ENCODE results near the gene CNPY2. TPM values are rescaled to one million over a fixed set of nuclear protein-coding genes. Genes with fewer than 3 reads are reported as not detected.

Gene CNPY2
- total and polyA plus RNA-seq, 2 of the 13 experiments (the other 11 are each of a cell fraction or from before 2014, with no cell fraction given) = 285 to 356 TPM

- TF ChIP-seq ZFP41 (CRISPR knock-in tag; IDR thresholded peaks at IDR 0.05; ENCODE audit: borderline replicate concordance) (no peak), ETV6 (CRISPR knock-in tag; conservative IDR thresholded peaks at IDR 0.05) (no peak), BRD4 (CRISPR knock-in tag; IDR thresholded peaks at IDR 0.05) (peak; percentile 89), TAF15 (IDR thresholded peaks at IDR 0.05; ENCODE audit: low read depth, low read length, poor library complexity, severe bottlenecking) (no peak), SIN3B (IDR thresholded peaks at IDR 0.05; ENCODE audit: low read length) (peak; percentile 21), BCLAF1 (IDR thresholded peaks at IDR 0.05) (no peak), ZNF781 (CRISPR knock-in tag; IDR thresholded peaks at IDR 0.05; ENCODE audit: borderline replicate concordance, not compliant biosample characterization) (peak; percentile 61), ZMAT5 (CRISPR knock-in tag; IDR thresholded peaks at IDR 0.05; ENCODE audit: borderline replicate concordance, low read depth) (no peak), ATF3 (CRISPR knock-in tag; IDR thresholded peaks at IDR 0.05) (peak; percentile 27; the same call in 1 of the 2 replicates), KDM3A (CRISPR knock-in tag; IDR thresholded peaks at IDR 0.05; ENCODE audit: low read depth) (no peak; the same call in 1 of the 2 replicates), ZNF530 (CRISPR knock-in tag; IDR thresholded peaks at IDR 0.05; ENCODE audit: low read depth) (no peak), SP140L (CRISPR knock-in tag; IDR thresholded peaks at IDR 0.05; ENCODE audit: borderline replicate concordance) (no peak), ZBTB34 (CRISPR knock-in tag; IDR thresholded peaks at IDR 0.05) (no peak), CC2D1A (CRISPR knock-in tag; IDR thresholded peaks at IDR 0.05) (no peak), ZSCAN12 (CRISPR knock-in tag; IDR thresholded peaks at IDR 0.05) (peak; percentile 86; the same call in 1 of the 2 replicates), CBX5 (CRISPR knock-in tag; IDR thresholded peaks at IDR 0.05; ENCODE audit: borderline replicate concordance) (no peak; the same call in 1 of the 2 replicates), ETS1 (CRISPR knock-in tag; IDR thresholded peaks at IDR 0.05) (no peak; the same call in 1 of the 2 replicates), SMAD3 (CRISPR knock-in tag; IDR thresholded peaks at IDR 0.05) (no peak), U2AF1 (optimal IDR thresholded peaks at IDR 0.05; ENCODE audit: low read depth, low read length) (no peak), ZNF737 (CRISPR knock-in tag; IDR thresholded peaks at IDR 0.05; ENCODE audit: borderline replicate concordance) (no peak)
Observed at GRCh38 chr12:56315622-56316473, at the start of gene CNPY2 (continued).

Measured in HepG2 (cell line).